Stimulated activated CD8-positive, alpha-beta memory T cell treated with anti-CD3 and anti-CD28 coated beads, Interleukin-15, amount 100 ng/mL, for 1 hour (primary cell): Measurements from ENCODE around the gene PTPN14.
"Not testable (repeated sequence)": the region's sequence is repeated elsewhere in the genome, so short reads cannot be mapped to it uniquely, and the experiment has no call there.

Experiments used
- DNase-seq: peaks from one replicate; pipeline ENCODE4 v3.0.0-alpha.2; 2020; ENCODE audit warnings: low read depth

Gene PTPN14

GRCh38 chr1:214551436-214552173 is at the start of gene PTPN14:
TSS of gene PTPN14 (minus strand) at chr1:214551602. CDS start at chr1:214464803, 86,799 bp downstream.
- no peak for DNase-seq

GRCh38 chr1:214593158-214593557 is 41.8 kb upstream of the PTPN14 start:
- no peak for DNase-seq

- not testable (repeated sequence) for DNase-seq
These were observed 40.5 kb upstream of the PTPN14 start for GRCh38 chr1:214591918-214592317.

- DNase-seq, result no peak
These were observed 39.3 kb upstream of the PTPN14 start for GRCh38 chr1:214590696-214591095.

- DNase-seq, result no peak
These were observed 37.7 kb upstream of the PTPN14 start for GRCh38 chr1:214588963-214589597.

GRCh38 chr1:214587165-214587564 is 35.8 kb upstream of the PTPN14 start:
- DNase-seq, result no peak

GRCh38 chr1:214586621-214587020 is 35.2 kb upstream of the PTPN14 start:
- no peak for DNase-seq

GRCh38 chr1:214584805-214585766 is 33.7 kb upstream of the PTPN14 start:
- DNase-seq, result no peak

GRCh38 chr1:214583824-214584554 is 32.6 kb upstream of the PTPN14 start:
- no peak for DNase-seq

- DNase-seq, result no peak
These were observed 31.7 kb upstream of the PTPN14 start for GRCh38 chr1:214583113-214583512.

GRCh38 chr1:214582289-214582891 is 31.0 kb upstream of the PTPN14 start:
- no peak for DNase-seq

- DNase-seq, result no peak
These were observed 30.4 kb upstream of the PTPN14 start for GRCh38 chr1:214581785-214582184.

- no peak for DNase-seq
These were observed 27.8 kb upstream of the PTPN14 start for GRCh38 chr1:214579183-214579582.

- DNase-seq, result not testable (repeated sequence)
These were observed 24.7 kb upstream of the PTPN14 start for GRCh38 chr1:214576120-214576519.

GRCh38 chr1:214574598-214575411 is 23.4 kb upstream of the PTPN14 start:
- no peak for DNase-seq

GRCh38 chr1:214573386-214574318 is 22.2 kb upstream of the PTPN14 start:
- no peak for DNase-seq

- no peak for DNase-seq
These were observed 19.9 kb upstream of the PTPN14 start for GRCh38 chr1:214571281-214571680.

GRCh38 chr1:214570442-214570841 is 19.0 kb upstream of the PTPN14 start:
- DNase-seq, result no peak

GRCh38 chr1:214569357-214570004 is 18.1 kb upstream of the PTPN14 start:
- no peak for DNase-seq
